ENCODE measurements around the gene TCTN1. TPM values are rescaled to one million over a fixed set of nuclear protein-coding genes. Genes with fewer than 3 reads are reported as not detected.

TCTN1 gene
- total RNA-seq, 1 experiment from 2014 or later = 27.0 TPM

GRCh38 chr12:110696283-110696682 lies 82.4 kb downstream of the TCTN1 start (continued):
- TF ChIP-seq MAX (IDR thresholded peaks at IDR 0.05) (no peak), SP1 (IDR thresholded peaks at IDR 0.05; ENCODE audit: low read depth) (no peak), EGR1 (IDR thresholded peaks at IDR 0.05; ENCODE audit: low read depth) (no peak), ELF1 (IDR thresholded peaks at IDR 0.05; ENCODE audit: borderline replicate concordance, low read depth) (no peak), JUND (IDR thresholded peaks at IDR 0.05) (no peak), ZBTB33 (IDR thresholded peaks at IDR 0.05; ENCODE audit: extremely low read depth, insufficient replicate concordance, low read length) (no peak), FOSL1 (IDR thresholded peaks at IDR 0.05; ENCODE audit: low read depth) (no peak), CEBPB (IDR thresholded peaks at IDR 0.05; ENCODE audit: low read depth) (no peak), YY1 (IDR thresholded peaks at IDR 0.05; ENCODE audit: extremely low read depth, insufficient replicate concordance, low read depth, low read length) (no peak), POLR2A (IDR thresholded peaks at IDR 0.05; ENCODE audit: borderline replicate concordance, extremely low read depth, insufficient read depth, insufficient read length) (no peak), EZH2phosphoT487 (IDR thresholded peaks at IDR 0.05; ENCODE audit: borderline replicate concordance) (no peak), RAD21 (IDR thresholded peaks at IDR 0.05; ENCODE audit: low read depth) (no peak), SIN3A (IDR thresholded peaks at IDR 0.05; ENCODE audit: low read depth) (no peak)

GRCh38 chr12:110697236-110697635 lies 83.3 kb downstream of the TCTN1 start:
- Histone ChIP-seq H3K9me3 (ENCODE audit: control insufficient read depth in 1 of 2, insufficient read depth in 1 of 2, low read depth in 1 of 2, low read length in 2 of 2) (no peaks in the 10 kb centered on the region), H3K36me3 (ENCODE audit: control insufficient read depth in 1 of 2, insufficient read depth in 2 of 2, low read length in 2 of 2) (no peaks in the 10 kb centered on the region), H2AFZ (ENCODE audit: low read depth, low read length, poor library complexity, severe bottlenecking) (no peak overlapping the region), H3K4me2 (ENCODE audit: low read length) (no peak overlapping the region), H4K20me1 (ENCODE audit: insufficient read depth) (no peaks in the 10 kb centered on the region), H3K27ac (ENCODE audit: low read depth, low read length) (no peak overlapping the region), H3K9ac (ENCODE audit: low read length) (no peak overlapping the region), H3K9me2 (ENCODE audit: insufficient read depth) (no peaks in the 10 kb centered on the region), H3K4me3 (replicated peaks in 1 of 2; ENCODE audit: low read depth in 1 of 2, low read length in 2 of 2) (no peak overlapping the region), H3K27me3 (ENCODE audit: insufficient read depth, low read length) (no peaks in the 10 kb centered on the region), H3K4me1 (ENCODE audit: control insufficient read depth in 1 of 2, insufficient read depth in 2 of 2, low read length in 2 of 2) (peaks cover 6 to 14% of the 10 kb centered on the region in 2 experiments), H3K79me2 (ENCODE audit: insufficient read depth, low read length) (no peaks in the 10 kb centered on the region)
- ChIA-PET POLR2A (no interaction called here), RAD21 (ENCODE audit: low non-redundant PET in 1 of 2, low total read pairs in 2 of 2, uncharacterized antibody in 2 of 2, unreplicated experiment in 2 of 2) (no interaction called here), CTCF (interaction anchor here (1.1 kb wide), 1 partner anchor 247 kb away, joined by 3 read pairs; the partner anchor contains the start of gene ARPC3)
- no peak for ATAC-seq
- intact Hi-C loops (cut with micrococcal nuclease) = loop anchor here (10.0 kb wide), 1 partner anchor 82 kb away; the partner anchor contains the start of gene TCTN1
- BruUV-seq (replicated peaks) = no TSS peak
- DNase-seq (ENCODE audit: low read depth, low spot score) = no peak
- TF ChIP-seq EZH2phosphoT487 (IDR thresholded peaks at IDR 0.05; ENCODE audit: borderline replicate concordance) = no peak
- no peak for TF ChIP-seq ZBTB33 (IDR thresholded peaks at IDR 0.05; ENCODE audit: extremely low read depth, insufficient replicate concordance, low read length)
- TF ChIP-seq CEBPB (IDR thresholded peaks at IDR 0.05; ENCODE audit: low read depth) = no peak
- TF ChIP-seq ELF1 (IDR thresholded peaks at IDR 0.05; ENCODE audit: borderline replicate concordance, low read depth) = no peak
- no peak for TF ChIP-seq TCF7L2 (IDR thresholded peaks at IDR 0.05; ENCODE audit: borderline replicate concordance, extremely low read depth, insufficient read depth, insufficient read length)
- TF ChIP-seq SP1 (IDR thresholded peaks at IDR 0.05; ENCODE audit: low read depth) = no peak
- TF ChIP-seq ZFX (IDR thresholded peaks at IDR 0.05) = no peak
- no peak for TF ChIP-seq MAX (IDR thresholded peaks at IDR 0.05)
- no peak for TF ChIP-seq POLR2A (IDR thresholded peaks at IDR 0.05; ENCODE audit: borderline replicate concordance, extremely low read depth, insufficient read depth, insufficient read length)
- no peak for TF ChIP-seq POLR2AphosphoS5 (IDR thresholded peaks at IDR 0.05; ENCODE audit: low read depth, low read length)
- no peak for TF ChIP-seq JUND (IDR thresholded peaks at IDR 0.05)
- TF ChIP-seq EGR1 (IDR thresholded peaks at IDR 0.05; ENCODE audit: low read depth) = no peak
- no peak for TF ChIP-seq REST (IDR thresholded peaks at IDR 0.05; ENCODE audit: low read depth)

Data from HCT116 (cell line).